Stimulated activated CD8-positive, alpha-beta memory T cell treated with anti-CD3 and anti-CD28 coated beads, Interleukin-7, amount 100 ng/mL, for 24 hours (primary cell): Measurements from ENCODE around the gene PYHIN1.
"Not testable (repeated sequence)": the region's sequence is repeated elsewhere in the genome, so short reads cannot be mapped to it uniquely, and the experiment has no call there.

Experiments used
- DNase-seq: peaks from one replicate; pipeline ENCODE4 v3.0.0-alpha.2; 2020; ENCODE audit warnings: low read depth

Gene PYHIN1

DNA sequence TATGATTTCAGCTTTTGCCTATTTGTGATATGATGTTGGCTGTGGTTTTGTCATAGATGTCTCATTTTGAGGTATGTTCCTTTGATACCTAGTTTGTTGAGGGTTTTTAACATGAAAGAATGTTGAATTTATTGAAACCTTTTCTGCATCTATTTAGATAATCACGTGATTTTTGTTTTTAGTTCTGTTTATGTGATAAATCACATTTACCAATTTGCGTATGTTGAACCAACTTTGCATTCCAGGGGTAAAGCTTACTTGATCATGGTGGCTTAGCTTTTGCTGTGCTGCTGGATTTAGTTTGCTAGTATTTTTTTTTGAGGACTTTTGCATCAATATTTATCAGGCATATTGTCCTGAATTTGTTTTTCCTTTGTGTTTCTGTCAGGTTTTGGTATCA is 51.9 kb downstream of the PYHIN1 start:
- no peak for DNase-seq

DNA sequence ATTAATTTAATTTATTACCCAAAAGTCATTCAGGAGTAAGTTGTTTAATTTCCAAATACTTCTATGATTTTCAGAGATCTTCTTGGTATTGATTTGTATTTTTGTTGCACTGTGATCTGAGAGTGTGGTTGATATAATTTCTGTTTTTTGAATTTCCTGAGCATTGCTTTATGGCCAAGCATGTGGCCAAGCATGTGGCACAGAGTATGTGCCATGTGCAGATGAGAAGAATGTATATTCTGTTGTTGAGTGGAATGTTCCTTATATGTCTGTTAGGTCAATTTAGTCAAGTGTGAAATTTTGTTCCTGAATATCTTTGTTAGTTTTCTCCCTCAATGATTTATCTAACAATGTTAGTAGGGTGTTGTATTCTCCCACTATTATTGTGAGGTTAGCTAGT is 53.0 kb downstream of the PYHIN1 start:
- DNase-seq = no peak

DNA sequence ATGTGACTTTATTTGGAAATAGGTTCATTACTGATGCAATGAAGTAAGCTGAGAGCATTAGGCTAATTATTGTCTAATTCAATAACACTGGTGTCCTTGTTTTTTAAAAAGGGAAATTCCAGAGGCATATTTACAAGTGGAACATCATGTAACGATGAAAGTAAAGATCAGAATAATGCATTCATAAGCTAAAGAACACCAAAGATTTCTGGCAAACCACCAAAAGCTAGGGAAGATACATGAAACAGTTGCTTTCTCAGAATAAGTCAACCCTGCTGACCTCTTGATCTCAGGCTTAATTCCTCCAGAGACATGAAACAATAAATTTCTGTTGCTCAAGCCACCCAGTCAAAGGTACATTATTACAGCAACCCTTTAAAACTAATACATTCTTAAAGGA is 58.1 kb downstream of the PYHIN1 start:
- no peak for DNase-seq

DNA sequence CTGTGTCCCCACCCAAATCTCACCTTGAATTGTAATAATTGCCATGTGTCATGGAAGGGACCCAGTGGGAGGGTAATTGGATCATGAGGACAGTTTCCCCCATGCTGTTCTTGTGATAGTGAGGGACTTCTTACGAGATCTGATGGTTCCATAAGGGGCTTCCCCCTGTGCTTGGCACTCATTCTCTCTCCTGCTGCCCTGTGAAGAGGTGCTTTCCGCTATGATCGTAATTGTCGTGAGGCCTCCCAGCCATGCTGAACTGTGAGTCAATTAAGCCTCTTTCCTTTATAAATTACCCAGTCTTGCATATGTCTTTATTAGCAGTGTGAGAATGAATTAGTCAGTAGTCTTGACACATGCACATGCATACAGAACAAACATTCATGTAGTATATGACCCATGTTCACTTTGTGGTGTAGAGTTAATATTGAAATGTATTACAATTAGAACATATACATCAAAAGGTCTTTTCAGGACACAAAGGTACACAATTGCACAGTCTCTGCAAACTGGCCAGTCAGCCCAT is 61.5 kb downstream of the PYHIN1 start:
- no peak for DNase-seq

DNA sequence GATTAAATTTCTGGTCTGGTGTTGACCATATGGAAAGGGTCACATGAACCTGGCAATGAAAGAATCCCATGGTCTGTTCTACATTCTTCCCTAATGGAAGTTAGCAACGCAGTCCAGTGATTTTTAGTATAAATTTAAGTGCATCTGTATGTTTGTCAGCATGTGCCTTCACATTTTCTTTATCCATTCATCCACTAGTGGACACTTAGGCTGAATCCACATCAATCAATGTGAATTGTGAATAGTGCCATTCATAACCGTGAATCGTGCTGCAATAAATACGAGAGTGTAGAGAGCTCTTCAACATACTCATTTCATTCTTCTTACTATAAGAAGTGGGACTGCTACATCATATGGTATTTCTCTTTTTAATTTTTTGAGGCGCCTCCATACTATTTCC is 65.6 kb downstream of the PYHIN1 start:
- no peak for DNase-seq

DNA sequence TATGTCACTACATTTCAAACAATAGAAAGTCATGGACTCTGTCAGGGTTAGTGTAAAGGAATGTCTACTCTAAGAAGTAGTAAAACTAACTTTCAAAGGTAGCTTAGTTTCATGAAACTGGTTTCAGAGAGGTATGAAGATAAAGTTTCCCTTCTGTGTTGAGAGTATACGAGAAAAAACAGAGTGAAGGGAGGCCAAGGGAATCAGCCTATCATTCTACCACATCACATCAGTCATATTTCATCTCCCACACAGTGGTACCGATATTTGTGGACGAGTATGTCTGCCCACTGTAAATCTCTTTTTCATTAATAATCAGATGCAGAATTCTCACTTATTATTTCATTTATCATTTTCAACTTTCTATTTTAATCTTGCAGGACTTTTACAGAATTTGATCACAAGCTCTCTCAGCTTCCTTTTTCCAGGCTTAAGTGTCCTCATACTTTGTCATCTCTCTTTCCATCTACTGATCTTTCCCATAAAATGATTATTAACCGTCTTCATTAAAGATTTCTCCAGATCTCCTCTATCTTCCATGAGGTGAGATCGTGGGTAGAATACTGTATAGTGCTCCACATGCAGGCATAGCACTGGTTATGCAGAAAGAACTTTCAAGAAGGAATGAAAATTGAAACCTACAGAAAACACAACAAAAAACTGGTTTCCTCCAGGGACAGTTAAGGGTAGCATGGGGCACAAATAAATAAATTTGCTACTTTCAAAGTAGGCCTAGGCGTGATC is 66.9 kb downstream of the PYHIN1 start:
- no peak for DNase-seq

DNA sequence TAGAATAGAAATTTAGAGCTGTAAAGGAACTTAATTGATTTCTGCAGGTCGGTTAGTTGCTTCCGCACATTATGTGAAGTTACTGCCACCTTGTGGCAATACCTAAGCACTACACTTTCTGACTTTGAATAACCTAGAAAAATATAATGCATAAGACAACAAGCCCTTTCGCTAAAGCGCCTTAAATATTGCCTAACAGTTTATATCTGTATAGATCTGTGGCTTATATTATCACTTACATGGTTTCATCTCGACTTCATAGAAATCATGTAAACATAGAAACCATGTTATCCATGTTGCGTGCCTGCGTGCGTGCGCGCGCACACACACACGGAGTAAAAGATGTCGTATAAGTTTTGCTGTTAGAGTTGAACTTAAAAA is 67.4 kb downstream of the PYHIN1 start:
- DNase-seq = no peak

DNA sequence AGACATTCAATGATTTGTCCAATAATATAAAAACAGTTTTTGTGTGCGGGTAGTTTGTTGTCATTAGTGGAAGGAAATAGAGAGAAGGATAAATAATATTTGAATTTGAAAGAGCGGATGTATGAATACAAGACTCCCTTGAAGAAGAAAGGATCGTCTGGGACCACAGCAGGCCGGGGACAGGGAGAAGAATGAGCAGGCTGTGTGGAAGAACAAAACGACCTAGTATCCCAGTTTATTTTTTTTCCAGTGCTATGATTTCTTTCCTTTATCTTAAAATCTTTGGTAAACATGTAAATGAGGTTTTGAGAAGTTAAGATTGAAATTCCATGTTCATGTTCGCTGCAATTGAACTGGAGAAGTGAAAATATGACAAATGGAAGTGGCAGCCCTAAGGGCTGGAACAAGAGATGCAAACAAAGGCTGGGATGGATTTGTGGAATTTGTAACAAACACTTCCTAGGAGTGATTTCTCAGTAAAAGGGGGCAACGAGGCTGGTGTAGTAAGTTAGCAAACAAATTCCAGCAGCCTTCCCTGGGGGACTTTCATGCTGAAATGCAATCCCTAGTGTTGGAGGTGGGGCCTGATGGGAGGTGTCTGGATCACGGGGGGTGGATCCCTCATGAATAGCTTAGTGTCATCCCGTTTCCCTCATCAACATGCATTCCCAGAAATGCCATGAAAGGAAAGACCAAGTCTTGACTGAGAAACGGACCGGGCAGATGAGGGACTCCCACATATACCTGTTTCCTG is 68.1 kb downstream of the PYHIN1 start:
- DNase-seq = no peak

DNA sequence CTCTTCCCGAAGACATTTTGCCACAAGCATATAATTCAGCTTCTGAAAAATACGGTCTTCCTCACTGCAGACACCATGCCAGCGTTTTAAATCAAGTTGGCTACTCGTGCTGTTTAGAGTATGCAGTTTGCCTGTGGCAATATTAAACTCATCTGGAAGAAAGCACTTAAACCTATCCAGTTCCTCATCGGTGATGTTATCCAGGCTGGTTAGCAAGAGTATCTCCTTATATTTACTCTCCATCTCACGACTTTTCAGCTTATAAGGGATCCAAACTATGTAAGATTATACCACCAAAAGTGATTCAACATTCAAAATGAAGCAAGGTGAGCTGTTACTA is 68.7 kb downstream of the PYHIN1 start:
- no peak for DNase-seq

DNA sequence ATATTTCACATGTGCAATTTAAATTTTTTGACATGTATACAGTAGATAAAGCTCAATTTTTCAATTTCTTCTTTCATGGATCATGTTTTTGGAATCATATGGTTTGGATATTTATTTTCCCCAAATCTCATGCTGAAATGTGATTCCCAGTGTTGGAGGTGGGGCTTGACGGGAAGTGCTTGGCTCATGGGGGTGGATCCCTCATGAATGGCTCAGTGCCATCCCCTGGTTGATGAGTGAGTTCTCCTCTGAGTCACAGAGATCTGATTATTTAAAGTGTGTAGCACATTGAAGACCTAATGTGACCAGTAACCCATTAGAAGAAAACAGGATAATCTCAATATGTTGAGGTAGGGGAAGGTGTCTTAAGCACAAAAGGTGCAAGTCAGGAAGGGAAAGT is 69.3 kb downstream of the PYHIN1 start:
- DNase-seq = no peak

DNA sequence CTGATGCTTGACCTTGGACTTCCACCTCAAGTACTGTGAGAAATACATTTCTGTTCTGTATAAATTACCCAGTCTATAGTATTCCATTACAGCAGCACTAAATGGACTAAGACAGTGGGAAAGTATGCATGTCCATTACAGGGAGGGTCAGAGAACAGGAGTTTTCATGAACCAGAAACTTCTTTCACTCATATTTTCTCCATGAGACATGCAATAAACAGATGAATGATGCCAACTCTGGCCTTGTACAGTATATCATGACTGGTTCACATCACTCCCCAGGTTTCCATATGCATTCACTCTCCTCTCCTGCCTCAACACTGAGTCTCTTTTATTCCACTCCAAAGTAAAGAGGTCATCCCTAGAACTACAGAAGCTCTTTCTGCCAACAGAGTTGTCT is 73.8 kb downstream of the PYHIN1 start:
- DNase-seq = no peak

DNA sequence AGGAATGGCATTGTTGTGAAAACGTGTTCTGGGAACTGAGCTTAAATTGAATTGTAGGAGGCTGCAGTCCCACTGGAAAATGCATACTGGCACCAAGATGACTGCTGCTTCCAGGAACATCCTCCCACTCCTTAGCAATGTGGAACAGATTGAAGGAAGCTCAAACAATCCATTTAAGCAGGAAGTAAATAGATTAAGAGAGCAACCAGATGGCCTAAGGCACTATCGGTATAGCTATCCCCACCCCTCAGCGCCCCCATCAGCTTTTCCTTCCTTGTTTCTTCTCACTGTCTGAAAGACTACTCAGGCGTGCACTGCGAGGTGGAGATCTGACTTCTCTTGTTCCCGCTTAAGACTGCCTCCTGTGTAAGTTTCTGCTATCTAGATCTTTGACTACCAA is 74.3 kb downstream of the PYHIN1 start:
- no peak for DNase-seq

DNA sequence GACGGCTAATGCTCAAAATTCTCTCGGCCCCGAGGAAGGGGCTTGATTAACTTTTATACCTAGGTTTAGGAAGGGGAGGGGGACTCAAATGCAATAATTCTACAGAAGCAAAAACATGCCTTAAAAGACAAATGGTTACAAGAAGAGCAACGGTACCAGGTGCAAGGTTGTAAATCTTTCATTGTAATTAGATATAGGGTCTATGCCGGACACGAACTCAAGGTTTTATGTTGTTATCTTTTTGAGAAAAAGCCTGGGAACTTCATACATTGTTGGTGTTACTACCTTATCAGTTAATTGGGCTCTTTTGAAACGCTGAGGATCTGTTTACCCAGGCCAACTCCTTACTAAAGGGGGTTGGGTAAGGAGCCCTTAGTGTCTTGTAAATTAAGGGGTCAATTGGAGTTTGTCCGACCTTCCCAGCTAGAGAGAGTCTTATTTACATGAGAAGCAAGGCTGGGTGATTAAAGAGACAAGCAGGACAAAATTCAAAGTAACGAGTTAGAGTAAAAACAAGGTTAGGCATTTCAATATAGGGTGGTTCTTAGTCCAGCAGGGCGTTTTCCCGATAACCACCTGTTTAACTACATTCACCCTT is 75.0 kb downstream of the PYHIN1 start:
- DNase-seq = not testable (repeated sequence)

DNA sequence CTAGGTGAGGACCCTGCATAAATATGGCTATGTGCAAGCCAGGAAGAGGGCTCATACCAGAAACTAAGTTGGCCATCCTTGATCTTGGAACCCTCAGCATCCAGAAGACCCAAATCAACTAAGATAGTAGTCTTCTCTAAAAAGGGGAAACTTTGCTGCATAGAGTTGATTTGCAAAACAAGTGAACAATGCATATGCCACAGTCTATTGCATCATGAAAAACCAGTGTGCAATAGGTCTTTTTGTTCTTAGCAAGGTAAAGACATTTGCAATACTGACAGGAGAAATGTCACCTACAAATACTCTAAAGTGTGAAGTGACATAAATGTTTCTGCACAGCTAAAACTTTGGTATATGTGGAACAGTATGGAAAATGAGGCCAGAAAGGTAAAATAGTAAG is 76.4 kb downstream of the PYHIN1 start:
- no peak for DNase-seq

DNA sequence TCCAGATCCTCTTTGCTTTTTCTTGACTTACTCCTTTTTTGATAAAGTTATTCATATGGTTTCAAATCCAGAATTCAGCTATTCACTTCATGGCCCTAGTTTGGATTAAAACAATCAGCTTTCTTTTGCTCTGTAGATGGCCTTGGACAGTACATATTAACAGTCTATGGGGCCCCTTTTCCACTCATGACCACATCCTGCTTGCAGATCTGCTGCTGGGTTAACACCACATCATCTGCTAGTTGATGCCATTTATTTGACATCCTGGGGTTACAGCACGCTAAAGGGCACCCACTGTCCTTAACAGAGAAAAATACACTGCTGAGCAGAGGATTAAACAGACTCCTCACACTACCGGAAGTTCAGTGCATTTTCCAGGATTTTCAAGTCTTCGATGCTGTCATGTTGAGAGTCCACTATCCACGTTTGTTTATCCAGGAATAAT is 77.4 kb downstream of the PYHIN1 start:
- DNase-seq = no peak

DNA sequence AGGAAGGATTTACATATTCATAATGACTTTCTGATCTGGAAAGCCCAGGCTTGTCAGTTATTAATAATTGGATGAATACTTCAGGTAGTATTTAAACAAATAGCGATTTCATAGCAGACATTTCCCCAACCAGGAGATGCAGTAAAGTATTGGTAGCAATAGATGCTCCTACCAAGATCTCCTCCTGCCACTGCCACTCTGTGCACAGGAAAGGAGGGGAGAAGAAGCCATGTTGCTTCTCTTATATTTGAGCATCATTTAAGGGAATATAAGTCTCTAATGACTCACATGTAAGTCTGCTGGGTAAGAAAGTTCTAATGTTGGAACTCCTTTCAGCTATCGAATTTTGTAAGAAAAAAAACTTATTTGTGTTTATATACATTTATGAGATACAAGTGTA is 77.9 kb downstream of the PYHIN1 start:
- DNase-seq = no peak

DNA sequence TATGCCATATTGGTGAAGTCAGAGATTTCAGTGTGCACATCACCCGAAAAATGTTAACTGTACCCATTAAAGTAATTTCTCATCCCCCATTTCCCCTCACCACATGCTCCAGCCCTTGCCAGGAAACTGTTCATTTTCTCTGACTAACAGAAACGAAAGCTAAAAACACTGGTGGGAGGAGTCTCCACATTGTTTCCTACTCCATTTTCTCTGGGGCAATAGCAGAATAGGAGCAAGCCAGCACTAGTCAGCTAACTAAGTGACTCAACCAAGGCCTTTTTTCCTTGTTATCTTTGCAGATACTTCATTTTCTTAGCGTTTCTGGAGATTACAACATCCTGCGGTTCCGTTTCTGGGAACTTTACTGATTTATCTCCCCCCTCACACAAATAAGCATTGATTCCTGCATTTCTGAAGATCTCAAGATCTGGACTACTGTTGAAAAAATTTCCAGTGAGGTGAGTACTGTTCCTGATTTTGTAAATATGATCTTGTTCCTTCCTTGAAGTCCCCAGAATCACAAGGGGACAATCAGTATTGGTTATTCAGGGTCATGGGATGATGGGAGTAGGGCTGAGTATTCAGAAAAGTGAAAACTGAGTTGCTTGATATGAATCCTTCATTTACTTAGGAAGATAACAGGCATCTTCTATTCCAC is 78.5 kb downstream of the PYHIN1 start, which contains the start of gene IFI16:
IFI16 (plus strand) TSS at position 204 of the 658 bp plus-strand sequence. CDS start 4,774 bp downstream, outside the sequence.
- DNase-seq = no peak

DNA sequence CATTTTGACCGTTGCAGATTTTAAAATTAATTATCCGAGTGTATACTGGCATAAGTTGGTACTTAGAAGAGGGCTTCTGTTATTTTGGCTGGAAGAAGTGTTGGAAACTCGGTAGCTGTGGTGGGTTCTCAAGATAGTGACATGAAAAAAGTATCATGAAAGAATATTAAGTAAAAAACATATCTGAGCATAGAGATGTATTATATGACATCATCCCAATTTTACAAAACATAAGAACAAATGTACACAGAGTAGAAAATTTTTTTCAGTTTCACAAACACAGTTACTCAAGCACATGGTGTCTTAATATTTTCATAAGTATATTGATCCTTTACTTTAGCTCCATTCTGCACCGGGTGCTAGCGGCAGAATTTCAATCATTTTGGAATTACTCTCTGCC is 79.0 kb downstream of the PYHIN1 start:
- no peak for DNase-seq

DNA sequence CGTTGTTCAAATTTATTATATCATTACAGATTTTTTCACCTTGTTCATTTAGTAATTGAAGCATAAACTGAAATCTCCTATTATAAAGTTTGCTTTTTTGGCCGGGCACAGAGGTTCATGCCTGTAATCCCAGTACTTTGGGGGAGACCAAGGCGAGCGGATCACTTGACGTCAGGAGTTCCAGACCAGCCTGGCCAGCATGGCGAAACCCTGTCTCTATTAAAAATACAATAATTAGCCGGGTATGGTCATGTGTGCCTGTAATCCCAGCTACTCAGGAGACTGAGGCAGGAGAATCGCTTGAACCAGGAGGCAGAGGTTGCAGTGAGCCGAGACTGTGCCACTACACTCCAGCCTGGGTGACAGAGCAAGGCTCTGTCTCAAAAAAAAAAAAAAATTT is 79.6 kb downstream of the PYHIN1 start:
- not testable (repeated sequence) for DNase-seq

DNA sequence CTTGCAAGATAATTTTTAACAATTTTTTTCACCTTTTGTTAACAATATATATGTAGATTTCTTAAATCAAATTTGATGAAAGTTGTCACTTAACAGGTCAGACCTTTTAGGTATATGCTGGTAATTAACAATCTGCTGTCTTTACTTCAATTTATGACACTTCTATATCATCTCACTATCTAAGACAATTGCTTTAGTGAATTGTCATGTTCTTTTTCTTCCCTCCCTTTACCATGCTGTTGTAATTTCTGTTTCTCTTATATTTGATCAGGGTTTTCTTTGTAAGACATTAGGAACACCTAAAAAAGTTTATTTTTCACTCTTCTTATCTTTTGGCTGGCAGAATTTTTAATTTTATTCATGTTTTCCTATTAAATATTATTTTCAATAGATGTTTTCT is 80.4 kb downstream of the PYHIN1 start:
- no peak for DNase-seq

DNA sequence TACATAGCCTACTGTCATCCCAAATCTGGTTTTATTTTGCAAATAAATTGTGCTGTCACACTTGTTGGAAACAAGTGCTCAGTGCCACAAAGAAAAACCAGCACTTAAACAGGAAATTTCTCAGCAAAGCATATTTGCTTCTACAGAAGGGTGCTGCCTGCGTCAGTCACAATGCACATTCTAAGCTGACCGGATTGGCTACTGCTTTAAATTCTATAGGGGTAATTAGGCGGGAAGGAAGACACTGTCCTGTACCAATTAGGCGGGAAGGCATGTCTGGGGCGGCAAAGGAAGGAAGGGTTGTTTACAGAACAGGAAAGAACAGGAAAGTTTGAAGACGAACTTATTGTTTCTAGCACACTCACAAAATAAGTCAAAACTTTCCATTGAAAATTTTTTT is 81.1 kb downstream of the PYHIN1 start:
- no peak for DNase-seq

DNA sequence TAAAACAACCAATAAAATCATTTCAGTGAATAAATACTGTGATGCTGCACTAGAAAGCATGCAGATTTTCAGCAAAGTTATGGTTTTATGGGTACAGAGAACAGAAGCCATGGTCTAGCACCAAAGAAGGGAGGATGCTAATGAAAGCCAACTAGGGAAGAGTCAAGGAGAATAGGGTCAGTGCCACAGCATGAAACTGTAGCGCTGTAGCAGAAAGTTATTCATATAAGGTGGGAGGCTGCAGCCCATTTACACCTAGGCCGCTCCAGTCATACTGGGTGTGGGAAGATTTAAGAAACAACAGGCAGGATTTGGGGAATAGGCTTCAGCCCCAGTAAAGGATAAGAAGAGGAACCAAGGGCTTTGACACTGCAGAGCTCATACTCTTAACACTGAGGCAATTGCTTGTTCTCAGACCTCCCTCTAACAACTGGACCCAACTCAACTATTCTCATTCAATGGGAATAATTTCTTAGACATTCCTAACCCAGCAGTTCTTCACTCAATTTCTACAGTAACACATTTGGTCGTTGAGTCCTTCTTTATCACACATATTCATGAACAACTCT is 82.7 kb downstream of the PYHIN1 start:
- DNase-seq = no peak
